Skin epidermis (tissue), 12 donors: ENCODE measurements around the gene C2CD4D.
"Not testable (repeated sequence)": the region's sequence is repeated elsewhere in the genome, so short reads cannot be mapped to it uniquely, and the experiment has no call there.

ENCODE experiments used
- H3K27ac ChIP-seq, 21 experiments: fragments of 200-600 bp; sonication (generic) in 11 of 21; one replicate each; pipeline ENCODE4 v1.5.0; 2020; ENCODE audit warnings: mild to moderate bottlenecking in 3 of 21, inconsistent platforms in 2 of 21, moderate library complexity in 2 of 21
- H3K4me3 ChIP-seq, 7 experiments: fragments of 200-600 bp; sonication (generic) in 2 of 7; one replicate each; pipeline ENCODE4 v1.5.0; 2020; ENCODE audit warnings: inconsistent platforms in 2 of 7, mild to moderate bottlenecking in 2 of 7, moderate library complexity in 1 of 7

C2CD4D gene

DNA sequence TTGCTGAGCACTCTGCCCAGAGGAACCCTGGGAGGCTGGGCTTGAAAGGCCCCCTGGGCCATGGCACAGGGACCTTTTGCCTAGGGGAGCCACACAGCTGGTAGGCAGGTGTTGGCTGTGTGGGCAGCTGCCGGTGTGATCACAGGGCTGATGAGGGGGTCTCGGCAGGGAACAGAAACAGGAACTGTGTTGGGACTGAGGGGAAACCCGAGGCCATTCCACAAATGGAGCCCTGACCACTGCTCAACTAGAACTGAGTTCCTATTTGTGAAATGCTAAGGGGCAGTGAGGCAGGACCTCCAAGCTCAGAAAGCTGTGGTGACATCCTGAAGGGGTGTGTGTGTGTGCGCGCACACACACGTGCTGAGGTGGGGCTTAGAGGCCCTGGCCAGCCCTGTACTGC lies 20.3 kb upstream of the C2CD4D start:
- H3K4me3 ChIP-seq, result no peak overlapping the region
- peak overlapping the region in 3 of 21 experiments; percentile 6 to 57 (median 42) for H3K27ac ChIP-seq

DNA sequence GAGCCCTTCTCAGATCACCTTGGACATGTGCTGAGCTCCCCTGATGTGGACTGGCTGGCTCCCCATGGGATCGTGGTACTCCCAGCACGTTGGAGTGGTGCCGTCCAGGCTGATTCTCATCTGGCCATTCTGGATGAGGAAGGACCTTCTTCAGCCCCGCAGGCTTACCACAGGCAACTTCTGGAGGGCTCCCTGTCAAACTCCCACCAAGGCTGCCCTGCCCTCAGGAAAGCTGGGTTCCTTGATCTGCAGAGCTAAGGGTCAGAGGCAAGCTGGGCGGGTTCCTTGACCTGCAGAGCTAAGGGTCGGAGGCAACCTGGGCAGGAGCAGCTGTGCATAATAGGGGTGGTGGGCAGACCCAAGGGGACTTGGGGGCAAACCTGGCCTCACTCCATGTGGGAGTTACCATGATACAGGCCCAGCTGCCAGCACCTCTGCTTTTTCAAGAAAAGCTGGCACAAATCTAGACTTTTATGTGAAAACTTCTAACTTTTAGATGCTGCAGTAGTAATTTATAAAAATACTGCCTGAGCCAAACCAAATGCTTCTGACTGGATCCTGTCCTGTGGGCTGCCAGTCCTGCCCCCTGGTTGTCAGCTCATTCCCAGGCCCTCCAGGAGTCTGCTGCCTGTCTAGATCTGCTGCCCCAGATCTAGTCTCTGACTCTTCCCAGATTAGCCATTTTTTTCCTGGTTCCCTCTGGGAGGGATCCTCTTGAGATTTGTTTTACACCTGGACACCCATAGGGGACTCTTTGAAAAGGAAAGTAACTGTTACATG lies 19.5 kb upstream of the C2CD4D start:
- Histone ChIP-seq H3K4me3 (no peak overlapping the region), H3K27ac (peak overlapping the region in 4 of 21 experiments; percentile 6 to 64 (median 50))

DNA sequence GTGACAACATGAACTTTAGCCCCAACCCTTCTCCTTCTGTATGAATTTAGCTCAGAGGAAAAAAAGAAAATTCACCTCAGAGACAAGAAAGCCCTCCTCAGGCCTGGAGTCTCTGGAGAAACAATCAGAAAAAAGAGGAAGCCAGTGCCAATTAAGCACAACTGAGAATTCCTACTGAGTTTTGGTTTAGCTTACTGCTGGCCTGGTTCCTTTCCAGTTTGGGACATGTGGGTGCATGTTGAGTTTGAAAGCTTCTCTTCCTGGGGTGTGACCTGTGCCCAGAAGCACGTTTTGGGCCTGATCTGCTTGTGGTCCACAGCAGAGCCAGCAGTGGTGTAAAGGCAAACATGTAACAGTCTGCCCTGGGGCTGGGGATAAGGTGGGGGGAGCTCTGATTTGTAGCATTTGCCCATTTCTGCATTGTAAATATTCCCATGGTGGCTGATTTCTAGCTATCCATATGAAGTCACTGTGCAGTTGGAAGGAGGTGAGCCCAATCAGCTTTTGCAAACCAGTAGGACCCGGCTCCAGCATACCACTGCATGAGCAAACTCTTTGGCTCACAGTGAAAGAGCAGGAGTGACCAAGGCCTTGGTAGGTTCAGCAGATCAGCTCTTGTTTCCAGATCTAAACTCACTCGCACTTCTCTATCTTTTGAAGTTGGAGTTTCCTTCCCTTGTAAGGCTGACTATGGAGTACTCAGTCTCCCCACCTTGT lies 18.6 kb upstream of the C2CD4D start:
- peak overlapping the region in 7 of 21 experiments; percentile 11 to 64 (median 35) for H3K27ac ChIP-seq
- H3K4me3 ChIP-seq, result no peak overlapping the region

DNA sequence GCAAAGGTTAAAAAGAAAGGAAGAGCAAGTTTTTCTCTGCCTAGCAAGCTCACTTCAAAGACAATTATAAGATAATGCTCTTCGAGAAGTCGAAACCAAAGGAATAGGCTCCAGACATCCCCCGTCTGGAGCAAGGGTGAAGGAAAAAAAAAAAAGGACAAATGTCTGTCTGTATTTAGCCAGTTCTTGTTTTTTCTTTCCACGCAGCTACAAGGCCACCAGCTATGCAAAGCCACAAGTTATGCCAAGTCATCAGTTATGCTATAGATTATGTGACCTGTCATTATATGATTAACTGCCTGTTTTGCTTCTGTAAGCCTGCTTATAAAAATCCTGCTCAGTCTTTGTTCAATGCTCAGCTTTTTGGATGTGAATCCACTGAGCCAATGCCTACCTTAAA lies 16.3 kb upstream of the C2CD4D start:
- H3K27ac ChIP-seq, result peak overlapping the region in 7 of 21 experiments; percentile 12 to 69 (median 21)
- H3K4me3 ChIP-seq, result no peak overlapping the region

DNA sequence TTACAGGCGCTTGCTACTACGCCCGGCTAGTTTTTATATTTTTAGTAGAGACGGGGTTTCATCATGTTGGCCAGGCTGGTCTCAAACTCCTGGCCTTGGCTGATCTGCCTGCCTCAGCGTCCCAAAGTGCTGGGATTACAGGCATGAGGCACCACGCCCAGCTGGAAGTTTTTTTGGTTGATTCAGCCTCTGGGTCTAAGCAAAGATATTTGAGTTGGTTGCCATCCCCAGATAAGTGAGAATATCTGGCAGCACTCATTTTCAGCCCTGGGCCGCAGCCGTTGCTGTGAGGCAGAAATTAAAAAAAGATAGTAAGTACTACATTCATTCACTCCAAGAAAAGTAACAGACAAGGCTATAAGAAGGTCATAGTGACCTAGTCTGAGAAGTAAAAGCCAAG lies 15.9 kb upstream of the C2CD4D start:
- H3K27ac ChIP-seq, result peak overlapping the region in 7 of 21 experiments; percentile 12 to 69 (median 21)
- H3K4me3 ChIP-seq, result not testable (repeated sequence)

DNA sequence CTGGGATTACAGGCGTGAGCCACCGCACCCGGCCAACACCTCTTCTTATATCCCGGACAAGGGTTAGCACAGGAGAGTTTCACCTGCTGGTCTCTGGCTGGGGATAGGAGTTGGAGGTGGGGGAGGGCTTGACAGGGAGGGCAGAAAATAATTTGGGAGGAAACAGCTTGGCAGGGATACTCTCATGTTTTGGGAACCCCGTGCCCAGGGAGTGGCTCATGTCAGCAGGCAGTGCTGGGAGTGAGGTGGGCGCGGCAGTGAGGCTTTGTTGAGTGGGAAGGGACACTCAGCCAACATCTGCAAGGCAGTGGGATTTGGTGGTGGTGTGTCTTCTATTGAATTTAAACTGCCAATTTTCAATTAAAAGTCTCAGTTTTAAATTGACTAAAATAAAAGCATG lies 15.0 kb upstream of the C2CD4D start:
- peak overlapping the region in 1 of 21 experiments; percentile 17 for H3K27ac ChIP-seq
- H3K4me3 ChIP-seq, result no peak overlapping the region

DNA sequence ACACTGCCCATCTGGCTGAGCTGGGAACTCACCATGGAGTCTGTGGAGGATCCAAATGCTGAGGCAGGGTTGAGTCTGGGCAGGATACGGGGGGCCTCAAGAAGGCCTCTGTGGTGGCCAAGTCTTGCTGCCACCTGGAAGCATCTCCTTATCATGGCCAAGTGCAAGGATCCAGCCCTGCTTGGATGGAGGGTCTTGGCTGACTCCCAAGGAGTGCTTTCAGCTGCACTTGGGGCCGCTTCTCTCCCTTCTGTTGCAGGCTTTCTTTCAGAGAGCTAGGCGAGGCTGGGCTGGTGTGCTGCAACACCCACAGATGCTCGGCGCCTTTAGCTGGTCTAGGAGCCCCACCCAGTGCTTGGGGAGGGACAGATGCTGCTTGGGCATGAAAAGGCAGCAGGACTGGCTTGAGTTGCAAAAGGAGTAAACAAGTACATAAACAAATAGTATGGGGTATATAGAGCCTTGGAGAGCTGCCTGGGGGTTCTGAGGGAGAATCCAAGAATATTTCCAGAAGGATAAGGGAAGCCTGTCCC lies 13.9 kb upstream of the C2CD4D start, which contains the start of gene THEM5:
Gene THEM5, minus strand, starts transcription at position 302 of the 533 bp plus-strand sequence. Its CDS starts 147 bp downstream, at position 155.
- peak within 1 kb of the TSS in 14 of 21 experiments; percentile 6 to 75 (median 41) for H3K27ac ChIP-seq

DNA sequence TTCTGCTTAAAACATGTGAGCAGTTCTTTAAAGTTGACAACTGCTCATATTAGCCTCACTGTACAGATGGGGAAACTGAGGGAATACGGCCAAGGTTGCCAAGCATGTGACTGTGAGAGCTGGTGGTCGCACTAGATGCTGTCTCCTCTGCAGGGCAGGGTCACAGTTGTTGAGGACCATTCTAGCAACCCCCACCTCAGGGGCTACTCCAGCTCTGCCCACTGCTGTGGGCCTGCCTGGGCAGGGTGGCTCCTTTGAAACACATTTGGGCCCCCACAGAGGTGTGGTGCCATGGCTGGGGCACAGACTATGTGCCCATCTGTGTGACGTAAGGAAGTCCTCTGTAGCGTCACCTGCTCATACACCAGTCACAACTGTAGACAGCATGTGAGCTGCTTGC lies 13.1 kb upstream of the C2CD4D start:
- peak overlapping the region in 10 of 21 experiments; percentile 6 to 75 (median 42) for H3K27ac ChIP-seq
- H3K4me3 ChIP-seq, result no peak overlapping the region

More for the DNA sequence above, 13.9 kb upstream of the C2CD4D start, which contains the start of gene THEM5:
- no peak within 1 kb of the TSS for H3K4me3 ChIP-seq

DNA sequence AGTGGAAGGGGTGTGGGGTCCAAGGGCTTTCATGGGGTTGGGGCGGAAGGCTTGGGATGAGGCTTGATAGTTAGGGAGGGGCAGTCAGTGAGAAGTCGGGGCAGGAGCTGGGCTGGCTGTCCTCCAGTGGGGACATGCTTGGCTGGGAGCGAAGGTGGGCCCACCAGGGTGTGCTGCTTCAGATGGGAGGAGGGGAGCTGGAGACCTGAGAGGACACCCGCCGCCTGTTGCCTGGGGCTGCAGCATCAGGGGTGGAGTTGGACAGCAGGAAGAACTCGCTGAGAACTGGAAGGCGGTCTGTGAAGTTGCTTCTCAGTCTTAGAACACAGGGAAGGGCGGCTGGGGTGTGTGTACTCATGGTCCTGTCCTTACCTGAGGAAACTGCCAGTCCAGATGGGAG lies 12.3 kb upstream of the C2CD4D start:
- no peak overlapping the region for H3K4me3 ChIP-seq

DNA sequence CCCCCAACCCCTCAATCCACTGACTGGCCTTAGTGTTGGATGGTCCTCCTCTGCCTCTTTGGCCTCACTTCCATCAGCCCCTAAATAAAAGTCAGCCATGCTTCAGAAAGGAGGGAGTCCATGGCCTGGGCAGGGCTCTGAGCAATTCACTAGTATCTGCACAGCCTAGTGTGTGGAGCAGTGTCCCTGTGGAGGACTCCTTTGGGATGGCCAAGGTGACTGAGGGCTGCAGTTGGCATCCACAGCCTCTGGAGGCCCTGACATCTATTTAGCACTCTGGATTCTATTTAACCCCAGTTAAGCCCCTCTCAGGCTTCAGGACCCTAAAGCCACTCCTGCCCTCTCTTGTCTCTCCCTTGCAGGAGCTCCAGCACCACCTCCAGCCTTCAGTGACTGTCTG lies 10.3 kb upstream of the C2CD4D start:
- Histone ChIP-seq H3K4me3 (no peak overlapping the region), H3K27ac (peak overlapping the region in 6 of 21 experiments; percentile 6 to 72 (median 48))

More for the DNA sequence above, 12.3 kb upstream of the C2CD4D start:
- H3K27ac ChIP-seq, result peak overlapping the region in 7 of 21 experiments; percentile 9 to 75 (median 41)

DNA sequence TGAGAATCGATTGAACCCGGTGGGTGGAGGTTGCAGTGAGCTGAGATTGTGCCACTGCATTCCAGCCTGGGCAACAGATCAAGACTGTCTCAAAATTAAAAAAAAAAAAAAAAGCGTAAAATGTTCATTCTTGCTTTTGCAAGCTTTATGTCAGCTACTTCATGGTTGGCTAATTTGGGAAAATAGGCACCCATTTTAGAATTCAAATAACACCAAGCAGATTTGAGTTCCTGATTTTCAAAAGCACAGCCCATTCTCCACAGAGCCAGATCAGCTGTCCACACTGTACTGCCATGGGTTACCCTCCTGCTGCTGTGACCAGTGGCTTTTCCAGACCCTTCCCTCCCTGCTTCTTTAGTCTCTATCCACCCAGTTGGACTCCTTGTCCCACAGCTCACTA lies 9.5 kb upstream of the C2CD4D start:
- peak overlapping the region in 8 of 21 experiments; percentile 22 to 72 (median 49) for H3K27ac ChIP-seq

DNA sequence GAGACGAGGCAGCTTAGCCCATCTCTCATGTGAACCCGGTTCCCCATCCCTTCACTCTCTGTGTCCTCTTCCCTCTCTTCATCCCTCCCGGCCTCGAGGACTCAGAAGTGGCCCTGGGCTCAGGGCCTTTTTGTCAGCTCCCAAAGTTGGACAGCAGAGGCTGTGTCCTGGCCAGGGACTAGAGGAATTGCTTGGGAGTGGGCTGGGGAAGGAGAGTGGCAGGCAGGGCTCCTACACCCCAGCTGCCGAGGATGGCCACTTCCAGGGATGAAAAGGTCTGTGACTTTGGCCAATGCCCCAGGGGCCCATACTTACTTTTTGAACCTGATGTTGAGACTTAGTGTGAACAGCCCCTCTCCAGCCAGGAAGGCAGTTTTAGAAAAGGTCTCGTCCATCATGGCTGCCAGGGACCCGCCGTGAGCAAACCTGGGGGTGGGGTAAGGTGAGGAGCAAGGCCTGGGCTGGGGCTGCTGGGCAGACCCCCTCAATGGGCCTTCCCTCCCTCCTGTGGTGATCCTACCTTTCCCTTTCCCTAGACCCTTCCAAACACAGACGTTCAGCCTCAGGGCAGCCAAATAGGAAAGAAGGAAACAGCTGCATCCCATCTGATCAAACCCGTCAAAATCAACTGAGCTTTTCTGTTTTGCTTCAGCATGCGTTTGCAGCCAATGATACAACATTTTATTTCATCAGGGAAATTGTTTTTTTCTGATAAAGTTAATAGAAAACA lies 8.4 kb upstream of the C2CD4D start:
- peak overlapping the region in 9 of 21 experiments; percentile 1 to 72 (median 28) for H3K27ac ChIP-seq
- no peak overlapping the region for H3K4me3 ChIP-seq

More for the DNA sequence above, 9.5 kb upstream of the C2CD4D start:
- no peak overlapping the region for H3K4me3 ChIP-seq

DNA sequence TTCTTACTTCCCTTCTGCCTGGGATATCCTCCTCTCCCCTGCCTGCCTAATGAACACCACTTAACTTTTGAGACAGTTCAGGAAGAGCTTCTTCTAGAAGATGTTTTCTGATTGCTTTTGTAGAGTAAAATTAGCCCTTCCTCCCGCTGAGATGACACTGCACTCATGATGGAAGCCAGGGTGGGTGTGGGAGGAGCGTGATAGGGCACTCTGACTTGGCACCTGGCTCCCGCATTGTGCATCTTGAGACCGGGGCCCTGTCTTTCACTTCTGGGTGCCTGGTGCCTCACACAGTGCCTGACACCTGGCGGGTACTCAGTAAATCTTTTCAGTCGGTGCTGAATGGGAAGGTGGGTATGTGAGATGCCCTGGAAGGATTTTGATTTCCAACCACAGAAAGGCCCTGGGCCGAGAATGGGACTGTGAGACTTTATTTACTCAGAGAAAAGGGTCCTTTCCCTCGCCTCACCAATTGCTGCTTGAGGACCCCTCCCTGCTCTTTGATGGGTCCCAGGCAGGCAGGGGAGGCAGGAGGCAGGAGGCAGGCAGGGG lies 7.1 kb upstream of the C2CD4D start:
- H3K4me3 ChIP-seq, result no peak overlapping the region
- H3K27ac ChIP-seq, result peak overlapping the region in 6 of 21 experiments; percentile 10 to 72 (median 42)

DNA sequence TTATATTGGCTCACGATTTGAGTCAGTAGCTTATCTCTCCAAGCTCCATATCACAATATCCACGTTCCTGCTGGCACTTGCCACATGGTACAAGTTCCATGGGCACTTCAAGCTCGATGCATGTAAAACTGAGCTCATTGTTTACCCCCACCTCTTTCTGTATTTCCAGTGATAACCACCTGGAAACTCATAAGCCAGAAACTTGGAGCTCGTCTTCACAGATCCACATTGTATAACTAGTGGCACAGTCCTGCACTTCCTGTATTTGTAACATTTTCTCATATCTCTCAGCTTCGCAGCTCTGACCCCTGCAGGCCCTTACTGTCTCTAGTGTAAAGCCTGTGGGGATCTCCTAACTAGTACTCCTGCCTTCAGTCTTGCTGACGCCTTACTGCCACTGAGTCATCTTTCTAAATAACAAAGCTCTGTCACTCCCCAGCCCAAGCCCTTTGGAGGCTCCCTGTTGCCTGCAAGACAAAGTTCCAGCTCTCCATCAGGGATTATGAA lies 6.5 kb upstream of the C2CD4D start:
- H3K27ac ChIP-seq, result peak overlapping the region in 6 of 21 experiments; percentile 10 to 72 (median 40)
- no peak overlapping the region for H3K4me3 ChIP-seq

DNA sequence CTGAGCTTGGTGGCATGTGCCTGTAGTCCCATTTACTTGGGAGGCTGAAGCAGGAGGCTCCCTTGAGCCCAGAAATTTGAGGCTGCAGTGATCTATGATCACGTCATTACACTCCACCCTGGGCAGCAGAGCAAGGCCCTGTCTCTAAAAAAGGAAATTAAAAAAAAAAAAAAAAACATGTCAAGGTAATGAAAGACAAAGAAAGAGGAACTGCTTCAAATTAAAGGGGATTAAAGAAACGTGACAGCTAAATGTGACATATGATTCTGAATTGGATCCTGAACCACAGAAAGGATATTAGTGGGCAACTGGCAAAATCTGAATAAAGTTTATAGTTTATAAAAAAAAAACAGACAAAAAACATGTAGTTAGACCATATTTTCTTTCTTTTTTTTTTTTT lies 3.8 kb upstream of the C2CD4D start:
- H3K4me3 ChIP-seq, result no peak overlapping the region
- no peak overlapping the region for H3K27ac ChIP-seq

DNA sequence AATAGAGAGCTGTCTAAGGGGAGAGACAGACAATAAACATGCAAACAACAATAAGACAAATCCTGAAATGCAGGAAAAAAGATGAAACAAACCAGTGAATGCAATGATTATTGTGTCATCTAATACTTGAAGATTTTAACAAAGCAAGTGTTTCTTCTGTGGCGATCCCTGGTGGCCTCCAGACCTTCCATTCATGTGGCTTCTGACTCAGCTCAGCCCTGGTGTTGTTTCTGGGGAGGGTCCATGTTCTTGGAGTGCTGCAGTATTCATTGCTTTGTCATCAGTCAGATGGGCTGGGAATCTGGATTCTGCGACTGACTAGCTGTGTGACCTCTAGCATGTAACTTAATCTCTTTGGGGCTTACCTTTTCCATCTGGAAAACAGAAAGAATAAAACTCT lies 1.5 kb upstream of the C2CD4D start:
- H3K4me3 ChIP-seq, result no peak overlapping the region
- peak overlapping the region in 3 of 21 experiments; percentile 74 to 95 (median 84) for H3K27ac ChIP-seq

DNA sequence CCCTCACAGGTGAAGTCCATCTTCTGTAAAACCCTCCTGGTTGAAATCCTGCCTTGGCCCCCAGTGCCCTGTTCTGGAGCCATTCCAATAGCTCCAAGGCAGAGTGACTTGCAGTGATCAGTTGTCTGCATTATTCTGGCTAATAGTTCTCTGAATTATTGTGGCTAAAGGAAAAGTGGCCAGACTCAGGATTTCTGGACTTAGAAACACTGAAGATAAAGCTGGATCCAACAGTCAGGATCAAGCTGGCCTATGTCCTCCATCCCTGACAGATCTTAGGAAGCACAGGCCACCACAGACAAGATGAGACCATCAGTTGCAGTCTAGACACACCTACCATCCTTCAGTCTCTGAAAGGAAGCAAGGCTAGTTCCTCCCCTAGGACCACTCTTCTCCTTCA lies 801 bp upstream of the C2CD4D start:
- Histone ChIP-seq H3K4me3 (peak overlapping the region; percentile 34 to 51 (median 41)), H3K27ac (peak overlapping the region; percentile 1 to 96 (median 87))

DNA sequence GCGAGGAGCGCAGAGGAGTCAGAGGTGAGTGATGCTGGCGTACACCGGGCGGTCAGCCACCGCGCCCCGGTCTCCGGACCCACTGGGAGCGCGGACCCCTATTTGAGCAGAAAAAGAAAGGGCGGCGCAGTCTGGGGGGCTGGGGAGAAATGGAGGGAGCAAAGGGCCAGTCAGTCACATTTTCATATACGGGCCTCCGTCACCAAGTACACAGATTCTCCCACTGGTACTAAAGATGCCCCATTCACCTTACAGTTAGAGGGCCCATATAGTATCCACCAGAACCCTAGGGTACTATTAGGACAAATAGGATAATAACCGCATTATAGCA lies 573 bp downstream of the C2CD4D start:
- Histone ChIP-seq H3K27ac (peak overlapping the region in 20 of 21 experiments; percentile 43 to 96 (median 88)), H3K4me3 (peak overlapping the region; percentile 18 to 51 (median 41))
